ENCODE results near the gene BAHCC1. TPM values are rescaled to one million over a fixed set of nuclear protein-coding genes. Genes with fewer than 3 reads are reported as not detected.

BAHCC1 gene
- total and polyA plus RNA-seq, 9 of the 15 experiments (the other 6 are each of a cell fraction or from before 2014, with no cell fraction given), result 0.14 to 26.9 (median 5.0) TPM

- 0 out of 4 replicates have a peak, but pooled peaks of 1 of the 2 experiments have one; percentile 46 for TF ChIP-seq SIN3A (IDR thresholded peaks at IDR 0.05; ENCODE audit: borderline replicate concordance in 2 of 2, control insufficient read depth in 1 of 2, low read depth in 2 of 2, low read length in 2 of 2)
- TF ChIP-seq RUNX1 (IDR thresholded peaks at IDR 0.05; ENCODE audit: low read depth), result 0 out of 2 replicates have a peak, but pooled peaks have one; percentile 21
- TF ChIP-seq ZNF184 (CRISPR knock-in tag; IDR thresholded peaks at IDR 0.05), result no peak
- no peak for TF ChIP-seq ZNF551 (CRISPR knock-in tag; IDR thresholded peaks at IDR 0.05)
- peak; percentile 66 for TF ChIP-seq POLR2AphosphoS5 (IDR thresholded peaks at IDR 0.05; ENCODE audit: control insufficient read depth, insufficient read depth, low read depth, low read length)
- TF ChIP-seq SRSF3 (IDR thresholded peaks at IDR 0.05; ENCODE audit: insufficient read depth, low read length), result no peak
- no peak for TF ChIP-seq KLF13 (tag; IDR thresholded peaks at IDR 0.05; ENCODE audit: borderline replicate concordance, low read depth)
- TF ChIP-seq GABPA (tag; conservative IDR thresholded peaks at IDR 0.05; ENCODE audit: low read depth), result peak; percentile 78
- TF ChIP-seq MYC (IDR thresholded peaks at IDR 0.05; ENCODE audit: low read depth, low read length), result peak; percentile 43; the same call in 1 of the 2 replicates
- TF ChIP-seq MYC (CRISPR knock-in tag; IDR thresholded peaks at IDR 0.05; ENCODE audit: borderline replicate concordance, low read depth), result no peak
- TF ChIP-seq SIRT6 (IDR thresholded peaks at IDR 0.05; ENCODE audit: low read depth, low read length), result no peak
- no peak for TF ChIP-seq ZNF644 (tag; IDR thresholded peaks at IDR 0.05; ENCODE audit: low read depth)
- no peak for TF ChIP-seq SMARCA5 (IDR thresholded peaks at IDR 0.05)
- TF ChIP-seq KLF16 (IDR thresholded peaks at IDR 0.05), result peak; percentile 87
- TF ChIP-seq SMAD4 (CRISPR knock-in tag; conservative IDR thresholded peaks at IDR 0.05), result peak; percentile 75
- no peak for TF ChIP-seq ZBTB17 (CRISPR knock-in tag; IDR thresholded peaks at IDR 0.05)
- TF ChIP-seq XRCC4 (IDR thresholded peaks at IDR 0.05; ENCODE audit: extremely low read depth, insufficient read depth, insufficient read length), result no peak
- TF ChIP-seq KAT7 (CRISPR knock-in tag; IDR thresholded peaks at IDR 0.05; ENCODE audit: borderline replicate concordance), result 0 out of 2 replicates have a peak, but pooled peaks have one; percentile 32
- no peak for TF ChIP-seq TAF15 (IDR thresholded peaks at IDR 0.05; ENCODE audit: low read depth, low read length)
- no peak for TF ChIP-seq ZBTB5 (IDR thresholded peaks at IDR 0.05)
- peak; percentile 85 for TF ChIP-seq ZEB2 (IDR thresholded peaks at IDR 0.05)
- no peak for TF ChIP-seq HINFP (tag; conservative IDR thresholded peaks at IDR 0.05; ENCODE audit: low read depth)
- no peak for TF ChIP-seq RBM34 (IDR thresholded peaks at IDR 0.05; ENCODE audit: borderline replicate concordance, insufficient read depth, low read length)
- 0 out of 2 replicates have a peak, but pooled peaks have one; percentile 32 for TF ChIP-seq GATAD2B (IDR thresholded peaks at IDR 0.05; ENCODE audit: borderline replicate concordance)
- no peak for TF ChIP-seq ZNF740 (CRISPR knock-in tag; IDR thresholded peaks at IDR 0.05)
- no peak for TF ChIP-seq ZNF740 (tag; IDR thresholded peaks at IDR 0.05)
Observed at GRCh38 chr17:81412490-81413093, 17.3 kb downstream of the BAHCC1 start (continued).
